H9 (cell line): ENCODE measurements around the gene ETV6. TPM values are rescaled to one million over a fixed set of nuclear protein-coding genes. Genes with fewer than 3 reads are reported as not detected.

Experiments
- DNase-seq: peaks from one replicate; pipeline ENCODE4 v3.0.0-alpha.2; 2017
- H2AFZ ChIP-seq: one replicate; pipeline ENCODE4 v1.6.1; 2013; ENCODE audit warnings: mild to moderate bottlenecking, low read length, control low read depth, moderate library complexity
- H2AK5ac ChIP-seq: 2 replicates; pipeline ENCODE4 v1.6.1; 2013; ENCODE audit warnings: low read length, control low read depth, mixed read lengths; ENCODE audit not compliant: insufficient read length
- H2BK120ac ChIP-seq: one replicate; pipeline ENCODE4 v1.6.1; 2013; ENCODE audit warnings: low read depth, mild to moderate bottlenecking, low read length, control low read depth, inconsistent platforms; ENCODE audit not compliant: poor library complexity, severe bottlenecking
- H2BK12ac ChIP-seq: 2 replicates; pipeline ENCODE4 v1.6.1; 2013; ENCODE audit warnings: low read length, control low read depth, mixed read lengths, low read depth; ENCODE audit not compliant: insufficient read length
- H2BK15ac ChIP-seq: 2 replicates; pipeline ENCODE4 v1.6.1; 2013; ENCODE audit warnings: low read depth, low read length, control low read depth
- H2BK20ac ChIP-seq: one replicate; pipeline ENCODE4 v1.6.1; 2013; ENCODE audit warnings: low read depth, mild to moderate bottlenecking, low read length, control low read depth, inconsistent platforms; ENCODE audit not compliant: poor library complexity, severe bottlenecking
- H2BK5ac ChIP-seq: 2 replicates; pipeline ENCODE4 v1.6.1; 2013; ENCODE audit warnings: low read length, control low read depth, mixed read lengths; ENCODE audit not compliant: insufficient read length
- H3K14ac ChIP-seq: 2 replicates; pipeline ENCODE4 v1.6.1; 2013; ENCODE audit warnings: low read length, control low read depth; ENCODE audit not compliant: insufficient read depth
- H3K18ac ChIP-seq: 2 replicates; pipeline ENCODE4 v1.6.1; 2013; ENCODE audit warnings: low read depth, mild to moderate bottlenecking, mixed read lengths, low read length, control low read depth; ENCODE audit not compliant: insufficient read length
- H3K23ac ChIP-seq: 2 replicates; pipeline ENCODE4 v1.6.1; 2013; ENCODE audit warnings: low read length, control low read depth, mixed read lengths, low read depth; ENCODE audit not compliant: insufficient read length
- H3K23me2 ChIP-seq: 2 replicates; pipeline ENCODE4 v1.6.1; 2013; ENCODE audit warnings: low read depth, mild to moderate bottlenecking, mixed read lengths, low read length, control low read depth; ENCODE audit not compliant: insufficient read length, poor library complexity, severe bottlenecking
- H3K27ac ChIP-seq: 2 replicates; pipeline ENCODE4 v1.5.1; 2013; ENCODE audit warnings: low read length, control low read depth, mixed read lengths, low read depth; ENCODE audit not compliant: insufficient read length
- H3K27me3 ChIP-seq: 2 replicates; pipeline ENCODE4 v1.6.1; 2013; ENCODE audit warnings: low read length, control low read depth, inconsistent platforms; ENCODE audit not compliant: insufficient read depth
- H3K4ac ChIP-seq: 2 replicates; pipeline ENCODE4 v1.6.1; 2013; ENCODE audit warnings: low read depth, mild to moderate bottlenecking, control low read depth, inconsistent platforms, low read length, moderate library complexity
- H3K4me1 ChIP-seq: 2 replicates; pipeline ENCODE4 v1.6.1; 2013; ENCODE audit warnings: low read length, control low read depth, inconsistent platforms; ENCODE audit not compliant: insufficient read depth
- H3K4me2 ChIP-seq: 2 replicates; pipeline ENCODE4 v1.6.1; 2013; ENCODE audit warnings: low read length, control low read depth, mixed read lengths; ENCODE audit not compliant: insufficient read length, insufficient read depth
- H3K56ac ChIP-seq: 2 replicates; pipeline ENCODE4 v1.6.1; 2013; ENCODE audit warnings: low read depth, mild to moderate bottlenecking, mixed read lengths, low read length, control low read depth; ENCODE audit not compliant: insufficient read length
- H3K79me1 ChIP-seq: 2 replicates; pipeline ENCODE4 v1.6.1; 2013; ENCODE audit warnings: low read depth, mild to moderate bottlenecking, moderate library complexity, low read length, control low read depth, inconsistent platforms; ENCODE audit not compliant: insufficient read depth, poor library complexity, severe bottlenecking
- H3K79me2 ChIP-seq: 2 replicates; pipeline ENCODE4 v1.6.1; 2013; ENCODE audit warnings: low read length, control low read depth, inconsistent platforms; ENCODE audit not compliant: insufficient read depth
- H3K9ac ChIP-seq: 2 replicates; pipeline ENCODE4 v1.6.1; 2013; ENCODE audit warnings: low read length, control low read depth, mixed read lengths; ENCODE audit not compliant: insufficient read length; ENCODE audit errors: extremely low read depth
- H3K9me3 ChIP-seq: one replicate; pipeline ENCODE4 v1.6.1; 2013; ENCODE audit warnings: low read depth, low read length, inconsistent platforms; ENCODE audit not compliant: control insufficient read depth
- H3T11ph ChIP-seq: one replicate; pipeline ENCODE4 v1.6.1; 2013; ENCODE audit warnings: mild to moderate bottlenecking, low read length, control low read depth, inconsistent platforms
- H4K20me1 ChIP-seq: one replicate; pipeline ENCODE4 v1.6.1; 2013; ENCODE audit not compliant: control insufficient read depth, insufficient read length, insufficient read depth
- H4K5ac ChIP-seq: 2 replicates; pipeline ENCODE4 v1.6.1; 2013; ENCODE audit warnings: low read depth, mild to moderate bottlenecking, mixed read lengths, low read length, control low read depth; ENCODE audit not compliant: insufficient read length
- H4K8ac ChIP-seq: replicated peaks from 2 replicates; pipeline ENCODE4 v1.6.1; 2013; ENCODE audit warnings: low read length, control low read depth, mixed read lengths, low read depth; ENCODE audit not compliant: insufficient read length
- H4K91ac ChIP-seq: 2 replicates; pipeline ENCODE4 v1.6.1; 2013; ENCODE audit warnings: low read depth, mild to moderate bottlenecking, moderate library complexity, mixed read lengths, low read length, control low read depth; ENCODE audit not compliant: insufficient read length
- H3K27ac Mint-ChIP-seq, 3 experiments: 2 replicates in 2 of 3; 3 replicates in 1 of 3; pipeline ENCODE4 v1.8.0; 2020 to 2021; ENCODE audit warnings: mixed read lengths in 3 of 3, mild to moderate bottlenecking in 1 of 3, moderate library complexity in 1 of 3
- H3K27me3 Mint-ChIP-seq: 2 replicates; pipeline ENCODE4 v1.8.0; 2021; ENCODE audit warnings: low read depth, mild to moderate bottlenecking, moderate library complexity, mixed read lengths
- H3K36me3 Mint-ChIP-seq, 3 experiments: 2 replicates in 2 of 3; 3 replicates in 1 of 3; pipeline ENCODE4 v1.8.0; 2020 to 2021; ENCODE audit warnings: low read depth in 3 of 3, mixed read lengths in 3 of 3; ENCODE audit not compliant: insufficient read depth in 1 of 3
- H3K4me1 Mint-ChIP-seq, 2 experiments: 2 replicates each; pipeline ENCODE4 v1.8.0; 2020; ENCODE audit warnings: mixed read lengths in 2 of 2
- H3K4me3 Mint-ChIP-seq, 2 experiments: 2 replicates in 1 of 2; 3 replicates in 1 of 2; pipeline ENCODE4 v1.8.0; 2020 to 2021; ENCODE audit warnings: mild to moderate bottlenecking in 2 of 2, mixed read lengths in 2 of 2, moderate library complexity in 1 of 2
- H3K9me3 Mint-ChIP-seq, 2 experiments: 2 replicates in 1 of 2; 3 replicates in 1 of 2; pipeline ENCODE4 v1.8.0; 2020; ENCODE audit warnings: mild to moderate bottlenecking in 2 of 2, mixed read lengths in 2 of 2, moderate library complexity in 1 of 2
- WGBS: extraction: QIAGEN DNeasy Blood & Tissue Kit; methylation state at CpG from one replicate; pipeline ENCODE4 v1.1.7; 2013; ENCODE audit warnings: missing lambda C conversion rate, low lambda C conversion rate, mixed read lengths; ENCODE audit not compliant: insufficient read length; ENCODE audit errors: extremely low coverage; 5-methylcytosine and 5-hydroxymethylcytosine counted together
- total RNA-seq: library from RNA; stranded (reverse); gene quantifications from 2 replicates; pipeline ENCODE4 v1.2.1, GENCODE V29; 2021
- TF ChIP-seq, protein P1 (sequence below): fragments of 200-600 bp; sonication (generic); conservative IDR thresholded peaks from 3 replicates; pipeline ENCODE4 v1.8.0; 2021; ENCODE audit warnings: antibody characterized with exemption, mild to moderate bottlenecking

Gene ETV6
- total RNA-seq, 1 experiment from 2014 or later = 28.7 TPM

DNA sequence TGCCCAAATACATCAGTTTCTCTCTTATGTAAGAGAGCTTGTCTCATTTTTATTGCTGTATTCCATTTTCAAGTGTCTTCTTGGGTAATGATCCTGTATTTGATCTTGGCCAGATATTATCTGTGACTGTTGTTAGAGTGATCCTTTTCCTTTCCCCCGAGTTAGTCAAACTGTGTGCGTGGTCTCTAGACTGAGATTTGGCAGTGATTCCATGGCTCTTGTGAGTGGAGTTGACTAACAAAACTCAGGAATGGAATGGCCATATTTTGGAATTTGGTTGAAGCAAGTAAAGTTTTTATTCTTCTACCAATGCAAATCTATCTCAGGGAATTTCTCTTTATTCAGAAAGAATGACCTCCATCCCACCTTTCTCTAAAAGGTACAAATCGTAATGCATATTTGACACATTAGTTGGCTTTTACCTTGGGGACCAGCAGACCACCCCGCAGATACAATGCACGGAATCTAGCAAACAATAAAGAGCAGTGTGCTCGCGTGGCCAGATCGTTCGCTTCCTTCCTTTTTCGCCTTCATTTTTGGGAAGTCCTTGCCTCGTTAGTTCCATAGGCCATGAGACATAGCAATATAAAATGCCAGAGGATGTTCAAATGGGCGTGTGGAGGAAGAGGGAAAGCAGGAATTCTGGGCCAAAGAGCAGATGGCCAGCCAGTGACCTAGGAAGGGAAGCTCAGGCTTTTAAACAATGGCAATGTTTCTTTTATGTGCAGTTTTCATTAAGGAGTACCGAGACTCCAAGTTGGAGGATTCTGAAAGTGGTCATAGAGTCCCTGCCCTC, 24.4 kb downstream of the ETV6 start:
- no peaks in the 10 kb centered on the region for H4K20me1 ChIP-seq
- H4K91ac ChIP-seq = no peak overlapping the region
- H3K27ac Mint-ChIP-seq = no peak overlapping the region
- H2AFZ ChIP-seq = no peak overlapping the region
- no peak overlapping the region for H3K23ac ChIP-seq
- H4K8ac ChIP-seq = no peak overlapping the region
- H3K9ac ChIP-seq = no peak overlapping the region
- H3K23me2 ChIP-seq = no peaks in the 10 kb centered on the region
- H2BK5ac ChIP-seq = no peak overlapping the region
- peaks cover 18% of the 10 kb centered on the region; the same call in 1 of the 2 replicates for H3K4me1 ChIP-seq
- no peaks in the 10 kb centered on the region for H3K9me3 Mint-ChIP-seq
- H2BK12ac ChIP-seq = no peak overlapping the region
- peaks cover 3% of the 10 kb centered on the region for H3K79me1 ChIP-seq
- no peak overlapping the region for H3K18ac ChIP-seq
- DNase-seq = no peak
- H3K4ac ChIP-seq = no peak overlapping the region
- H2BK20ac ChIP-seq = no peak overlapping the region
- WGBS = no CpG with 5 or more reads among the region's 13 CpGs
- H3K79me2 ChIP-seq = peaks cover 7% of the 10 kb centered on the region; the same call in 1 of the 2 replicates
- H3K27me3 ChIP-seq = no peaks in the 10 kb centered on the region
- H4K5ac ChIP-seq = no peak overlapping the region
- no peak overlapping the region for H3K14ac ChIP-seq
- no peak overlapping the region for H3K56ac ChIP-seq
- H3K27me3 Mint-ChIP-seq = no peaks in the 10 kb centered on the region
- no peak overlapping the region for H3T11ph ChIP-seq
- no peak overlapping the region for H3K4me2 ChIP-seq
- H3K4me1 Mint-ChIP-seq = peaks cover 43 to 44% of the 10 kb centered on the region in 2 experiments
- peaks cover 0 to 2% (median 0%) of the 10 kb centered on the region in 3 experiments; a peak in 2 of 7 replicates for H3K36me3 Mint-ChIP-seq
- no peak overlapping the region for H2BK15ac ChIP-seq
- TF ChIP-seq, protein P1, sequence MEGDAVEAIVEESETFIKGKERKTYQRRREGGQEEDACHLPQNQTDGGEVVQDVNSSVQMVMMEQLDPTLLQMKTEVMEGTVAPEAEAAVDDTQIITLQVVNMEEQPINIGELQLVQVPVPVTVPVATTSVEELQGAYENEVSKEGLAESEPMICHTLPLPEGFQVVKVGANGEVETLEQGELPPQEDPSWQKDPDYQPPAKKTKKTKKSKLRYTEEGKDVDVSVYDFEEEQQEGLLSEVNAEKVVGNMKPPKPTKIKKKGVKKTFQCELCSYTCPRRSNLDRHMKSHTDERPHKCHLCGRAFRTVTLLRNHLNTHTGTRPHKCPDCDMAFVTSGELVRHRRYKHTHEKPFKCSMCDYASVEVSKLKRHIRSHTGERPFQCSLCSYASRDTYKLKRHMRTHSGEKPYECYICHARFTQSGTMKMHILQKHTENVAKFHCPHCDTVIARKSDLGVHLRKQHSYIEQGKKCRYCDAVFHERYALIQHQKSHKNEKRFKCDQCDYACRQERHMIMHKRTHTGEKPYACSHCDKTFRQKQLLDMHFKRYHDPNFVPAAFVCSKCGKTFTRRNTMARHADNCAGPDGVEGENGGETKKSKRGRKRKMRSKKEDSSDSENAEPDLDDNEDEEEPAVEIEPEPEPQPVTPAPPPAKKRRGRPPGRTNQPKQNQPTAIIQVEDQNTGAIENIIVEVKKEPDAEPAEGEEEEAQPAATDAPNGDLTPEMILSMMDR = no peak
- no peak overlapping the region for H3K4me3 Mint-ChIP-seq
- H2AK5ac ChIP-seq = no peak overlapping the region
- no peak overlapping the region for H2BK120ac ChIP-seq
- H3K9me3 ChIP-seq = no peaks in the 10 kb centered on the region
- H3K27ac ChIP-seq = no peak overlapping the region
